Thymus (tissue), 11 donors: ENCODE results near the gene CPLX1. TPM values are rescaled to one million over a fixed set of nuclear protein-coding genes. Genes with fewer than 3 reads are reported as not detected.

Experiments used
- DNase-seq, 9 donors: peaks; one replicate each; pipeline ENCODE4 v3.0.0-alpha.2; 2013; ENCODE audit warnings: low spot score in 9 of 9, low read depth in 6 of 9, missing footprints in 1 of 9
- H3K27ac ChIP-seq, 2 donors: one replicate each; pipeline ENCODE4 v1.5.1; 2013; ENCODE audit warnings: control low read depth in 1 of 2, low read depth in 1 of 2, low read length in 1 of 2, mild to moderate bottlenecking in 1 of 2, moderate library complexity in 1 of 2
- H3K27me3 ChIP-seq, 2 donors: one replicate each; pipeline ENCODE4 v1.5.1; 2013; ENCODE audit warnings: low read length in 1 of 2; ENCODE audit not compliant: control insufficient read depth in 2 of 2, insufficient read depth in 1 of 2
- H3K36me3 ChIP-seq, 2 donors: one replicate each; pipeline ENCODE4 v1.5.1; 2013; ENCODE audit warnings: low read length in 1 of 2, mild to moderate bottlenecking in 1 of 2, moderate library complexity in 1 of 2; ENCODE audit not compliant: control insufficient read depth in 2 of 2, insufficient read depth in 2 of 2
- H3K4me1 ChIP-seq, 2 donors: one replicate each; pipeline ENCODE4 v1.5.1; 2013; ENCODE audit warnings: low read length in 2 of 2; ENCODE audit not compliant: control insufficient read depth in 2 of 2, insufficient read depth in 2 of 2
- H3K4me3 ChIP-seq, 2 donors: one replicate each; pipeline ENCODE4 v1.5.1; 2013; ENCODE audit warnings: low read length in 2 of 2, control low read depth in 1 of 2, mild to moderate bottlenecking in 1 of 2
- H3K9me3 ChIP-seq, 2 donors: one replicate each; pipeline ENCODE4 v1.5.1; 2013; ENCODE audit warnings: low read length in 1 of 2, mild to moderate bottlenecking in 1 of 2; ENCODE audit not compliant: control insufficient read depth in 2 of 2, insufficient read depth in 1 of 2
- whole genome bisulfite sequencing: extraction: QIAGEN DNeasy Blood & Tissue Kit; methylation state at CpG from one replicate; pipeline ENCODE4 v1.1.7; 2013; 5-methylcytosine and 5-hydroxymethylcytosine counted together
- polyA plus RNA-seq: library from polyadenylated mRNA; stranded (reverse); fragments of 200-250 nt; gene quantifications from one replicate; pipeline ENCODE4 v1.2.3, GENCODE V29; 2013
- total RNA-seq: library from RNA; stranded (reverse); fragments of 120-200 nt; gene quantifications from one replicate; pipeline ENCODE4 v1.2.4, GENCODE V29; 2013
- donor health status: healthy.

Gene CPLX1
- total and polyA plus RNA-seq, 2 donors, result 3.5 to 7.9 TPM

DNA sequence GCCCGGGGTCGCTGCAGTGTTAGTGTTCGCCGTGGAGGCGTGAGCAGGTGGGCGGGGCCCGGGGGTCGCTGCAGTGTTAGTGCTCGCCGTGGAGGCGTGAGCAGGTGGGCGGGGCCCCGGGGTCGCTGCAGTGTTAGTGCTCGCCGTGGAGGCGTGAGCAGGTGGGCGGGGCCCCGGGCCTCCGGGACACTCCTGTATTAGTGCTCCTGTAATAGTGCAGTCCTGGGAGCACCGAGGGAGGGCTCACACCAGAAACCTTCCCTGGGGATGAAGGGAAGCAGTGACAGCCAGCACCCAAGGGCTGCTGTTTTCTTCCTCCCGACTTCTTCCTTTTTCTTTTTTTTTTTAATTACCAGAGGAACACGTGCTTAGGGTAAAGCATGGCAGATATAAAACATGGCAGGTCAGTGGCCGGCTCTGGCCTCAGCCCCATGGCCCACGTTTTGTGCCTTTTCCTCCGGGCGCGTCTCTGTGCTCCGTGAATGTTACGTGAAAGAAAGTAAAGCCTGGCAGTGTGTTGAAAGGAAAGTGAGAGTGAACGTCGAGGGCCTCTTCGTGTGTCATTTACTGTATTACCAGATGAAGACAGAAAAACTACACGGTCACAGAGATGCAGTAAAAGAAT is 78.3 kb downstream of the CPLX1 start:
- DNase-seq, result no peak
- WGBS, result 99% methylated on average over 22 of the region's 34 CpGs
- Histone ChIP-seq H3K27ac (no peak overlapping the region), H3K27me3 (no peaks in the 10 kb centered on the region), H3K9me3 (no peaks in the 10 kb centered on the region), H3K4me1 (no peaks in the 10 kb centered on the region), H3K36me3 (peaks cover 47 to 51% of the 10 kb centered on the region in 2 donors), H3K4me3 (no peak overlapping the region)

DNA sequence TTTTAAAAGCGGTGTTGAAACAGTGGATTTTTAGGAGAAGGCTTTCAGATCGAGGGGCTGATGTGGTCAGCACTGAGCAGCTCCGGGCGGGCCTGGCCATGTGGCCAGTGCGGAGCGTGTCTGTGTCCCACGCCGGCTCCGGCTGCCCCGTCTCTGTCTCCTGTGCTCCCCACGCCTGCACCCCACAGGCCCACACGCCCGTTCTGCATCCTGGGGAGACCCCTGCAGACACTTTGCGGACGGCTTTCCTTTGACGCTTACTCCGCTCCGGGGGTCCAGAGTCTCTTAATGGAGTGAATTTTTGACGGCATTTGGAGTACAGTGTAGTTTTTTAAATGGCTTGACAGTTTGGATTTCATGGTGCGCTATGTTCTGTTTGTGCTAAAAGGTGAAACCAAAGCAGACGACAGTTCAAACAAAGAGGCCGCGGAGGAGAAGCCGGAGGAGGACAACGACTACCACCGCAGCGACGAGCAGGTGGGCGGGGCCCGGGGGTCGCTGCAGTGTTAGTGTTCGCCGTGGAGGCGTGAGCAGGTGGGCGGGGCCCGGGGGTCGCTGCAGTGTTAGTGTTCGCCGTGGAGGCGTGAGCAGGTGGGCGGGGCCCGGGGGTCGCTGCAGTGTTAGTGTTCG is 81.6 kb downstream of the CPLX1 start:
- DNase-seq, result no peak
- no peaks in the 10 kb centered on the region for H3K4me1 ChIP-seq
- H3K9me3 ChIP-seq, result no peaks in the 10 kb centered on the region
- no peak overlapping the region for H3K27ac ChIP-seq
- 94% methylated on average over 34 of the region's 44 CpGs for WGBS
- H3K4me3 ChIP-seq, result no peak overlapping the region
- H3K27me3 ChIP-seq, result no peaks in the 10 kb centered on the region
- H3K36me3 ChIP-seq, result peaks cover 35 to 52% of the 10 kb centered on the region in 2 donors

DNA sequence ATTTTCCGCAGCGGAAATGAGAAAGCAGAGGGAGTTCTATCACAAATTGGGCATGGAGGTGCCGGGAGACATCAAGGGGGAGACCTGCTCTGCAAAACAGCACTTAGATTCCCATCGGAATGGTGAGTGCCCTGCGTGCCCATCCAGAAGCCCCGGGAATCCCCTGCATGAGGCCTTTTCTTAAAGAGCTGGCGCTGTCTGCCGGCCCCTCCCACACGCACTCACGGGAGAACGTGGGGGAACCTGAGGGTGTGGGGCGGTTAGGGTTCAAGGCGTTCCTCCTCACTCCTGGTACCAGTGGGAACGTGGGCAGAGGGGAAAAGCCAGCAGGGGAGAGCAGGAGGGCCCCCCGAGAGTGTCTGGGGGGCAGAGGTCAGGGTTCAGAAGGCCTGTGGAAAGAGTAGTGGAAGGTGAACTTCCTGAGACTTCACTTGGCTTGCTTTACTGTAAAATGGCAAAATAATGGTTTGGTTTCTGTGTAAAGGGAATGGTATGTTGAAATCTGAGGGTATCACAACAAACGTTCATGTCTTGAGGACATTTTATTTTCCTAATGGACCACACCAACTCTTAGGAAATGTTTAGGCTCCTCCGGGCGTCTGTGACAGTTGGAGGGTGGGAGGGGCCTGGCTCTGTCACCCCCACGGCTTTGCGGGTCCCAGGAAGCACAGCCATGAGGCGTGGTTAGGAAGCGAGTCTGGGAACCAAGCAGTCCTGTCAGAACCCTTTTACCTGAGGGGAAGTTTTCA is 82.3 kb downstream of the CPLX1 start:
- DNase-seq, result no peak
- peaks cover 38 to 56% of the 10 kb centered on the region in 2 donors for H3K36me3 ChIP-seq

DNA sequence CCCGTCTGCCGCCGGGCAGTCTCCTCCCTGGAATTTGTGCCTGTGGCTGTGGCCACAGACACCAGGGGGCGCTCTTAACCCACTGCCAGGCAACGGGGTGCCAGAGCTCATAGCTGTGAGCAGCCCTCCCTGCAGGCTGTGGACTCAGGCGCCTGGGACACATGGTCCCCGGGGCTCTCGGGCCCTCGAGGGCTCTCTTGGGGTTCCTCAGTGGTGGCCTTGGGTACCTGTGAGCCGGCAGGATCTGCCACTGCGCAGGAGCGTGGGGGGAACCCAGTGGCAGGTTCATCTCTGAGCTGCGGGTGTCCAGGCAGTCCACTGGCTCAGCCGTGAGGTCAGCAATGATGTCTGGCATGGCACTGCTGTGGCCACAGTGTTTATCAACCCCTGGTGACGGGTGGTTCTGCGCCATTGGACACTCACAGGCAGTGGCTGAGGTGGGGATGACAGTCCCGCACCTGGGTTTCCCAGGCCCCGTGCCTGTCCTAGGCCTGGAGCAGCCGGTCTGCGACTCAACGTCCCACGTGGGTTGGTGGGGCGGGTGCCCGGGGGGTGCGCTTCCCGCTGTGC is 83.1 kb downstream of the CPLX1 start:
- Histone ChIP-seq H3K4me1 (peaks cover 0 to 3% of the 10 kb centered on the region in 2 donors), H3K27me3 (no peaks in the 10 kb centered on the region), H3K4me3 (no peak overlapping the region), H3K9me3 (no peaks in the 10 kb centered on the region), H3K27ac (no peak overlapping the region), H3K36me3 (peaks cover 36 to 50% of the 10 kb centered on the region in 2 donors)
- DNase-seq, result peak; percentile 23 to 76 (median 44)
- WGBS, result 84% methylated on average over 26 of the region's 26 CpGs

More for the DNA sequence above, 82.3 kb downstream of the CPLX1 start:
- H3K4me3 ChIP-seq, result no peak overlapping the region
- 93% methylated on average over 22 of the region's 22 CpGs for WGBS
- H3K9me3 ChIP-seq, result no peaks in the 10 kb centered on the region
- H3K27ac ChIP-seq, result no peak overlapping the region
- peaks cover 0 to 2% of the 10 kb centered on the region in 2 donors for H3K4me1 ChIP-seq
- H3K27me3 ChIP-seq, result no peaks in the 10 kb centered on the region

DNA sequence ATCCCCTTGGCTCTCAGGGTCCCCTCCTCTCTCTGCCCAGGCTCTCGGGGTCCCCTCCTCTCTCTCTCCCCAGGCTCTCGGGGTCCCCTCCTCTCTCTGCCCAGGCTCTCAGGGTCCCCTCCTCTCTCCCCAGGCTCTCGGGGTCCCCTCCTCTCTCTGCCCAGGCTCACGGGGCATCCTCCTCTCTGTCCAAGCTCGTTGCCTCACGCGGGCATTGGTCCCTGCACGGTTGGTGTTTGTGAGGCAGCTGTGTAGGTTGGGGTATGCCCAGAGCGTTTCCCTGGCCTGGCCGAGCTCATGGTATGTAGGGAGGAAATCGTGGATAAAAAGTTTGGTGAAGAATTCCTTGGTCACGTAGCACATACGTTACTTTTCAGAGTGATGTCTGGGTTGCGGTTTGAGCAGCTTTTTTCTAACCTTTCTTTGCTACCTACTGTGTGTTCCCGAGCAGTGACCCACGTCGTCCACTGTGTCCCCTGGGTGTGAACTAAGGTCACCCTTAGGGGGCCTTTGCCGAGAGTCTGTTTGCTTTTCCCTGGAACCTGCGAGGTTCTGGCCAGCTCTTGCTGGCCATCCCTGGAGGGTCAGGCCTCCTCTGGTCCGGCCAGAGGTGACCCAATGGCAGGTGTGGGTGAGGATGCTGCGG is 83.7 kb downstream of the CPLX1 start:
- DNase-seq, result no peak
- H3K4me1 ChIP-seq, result peaks cover 0 to 3% of the 10 kb centered on the region in 2 donors
- no peaks in the 10 kb centered on the region for H3K27me3 ChIP-seq
- H3K9me3 ChIP-seq, result no peaks in the 10 kb centered on the region
- peaks cover 39 to 52% of the 10 kb centered on the region in 2 donors for H3K36me3 ChIP-seq
- H3K27ac ChIP-seq, result no peak overlapping the region
- WGBS, result 93% methylated on average over 21 of the region's 21 CpGs
- no peak overlapping the region for H3K4me3 ChIP-seq

DNA sequence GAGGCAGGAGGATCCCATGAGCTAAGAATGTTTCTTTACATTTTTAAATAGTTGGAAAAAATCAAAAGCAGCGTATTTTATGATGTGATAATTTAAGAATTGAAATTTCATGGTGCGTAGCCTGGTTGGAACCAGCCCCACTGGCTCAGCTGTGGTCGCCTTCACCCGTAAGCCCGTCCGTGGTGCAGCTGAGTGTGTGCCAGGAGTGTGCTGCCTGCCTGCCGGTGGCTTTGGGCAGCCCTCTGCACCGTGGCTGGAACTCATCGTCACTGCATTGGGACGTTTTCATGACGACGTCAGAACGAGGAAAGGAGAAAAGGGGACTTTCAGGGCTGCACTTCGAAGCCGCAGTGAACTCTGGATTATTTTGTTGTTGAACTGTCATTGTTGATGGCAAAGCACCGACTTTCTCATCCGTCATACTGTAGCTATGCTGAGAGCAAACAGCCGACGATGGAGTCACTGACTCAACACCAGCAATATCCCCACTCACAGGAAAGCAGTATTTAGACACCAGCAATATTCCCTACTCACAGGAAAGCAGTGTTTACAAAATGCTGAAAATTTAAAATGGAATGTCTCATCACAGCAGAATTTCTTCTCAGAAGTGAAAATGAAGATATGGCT is 85.2 kb downstream of the CPLX1 start:
- Histone ChIP-seq H3K36me3 (peaks cover 48 to 63% of the 10 kb centered on the region in 2 donors), H3K4me1 (peaks cover 0 to 3% of the 10 kb centered on the region in 2 donors), H3K4me3 (no peak overlapping the region), H3K27me3 (no peaks in the 10 kb centered on the region), H3K9me3 (no peaks in the 10 kb centered on the region), H3K27ac (no peak overlapping the region)
- DNase-seq, result no peak
- 96% methylated on average over 19 of the region's 19 CpGs for WGBS

DNA sequence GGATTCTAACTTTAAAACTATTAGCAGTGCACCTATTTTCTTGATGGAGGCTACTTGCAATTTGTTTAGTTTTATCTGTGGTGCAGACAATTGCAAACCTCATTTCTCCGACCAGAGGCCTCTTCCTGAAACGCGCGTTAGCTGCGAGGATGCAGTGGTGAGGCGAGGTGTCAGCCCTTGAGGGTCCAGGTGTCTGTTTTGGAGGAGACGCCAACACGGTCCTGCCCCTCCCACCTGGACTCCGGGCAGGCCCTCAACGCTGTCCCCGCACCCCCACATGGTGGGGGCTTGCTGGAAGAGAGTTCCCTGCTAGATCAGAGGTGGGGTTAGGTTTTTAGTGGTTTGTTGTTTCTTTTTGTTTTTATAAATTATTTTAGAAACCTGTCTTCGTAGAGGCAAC is 85.9 kb downstream of the CPLX1 start:
- no peak overlapping the region for H3K27ac ChIP-seq
- WGBS, result 95% methylated on average over 12 of the region's 12 CpGs
- peaks cover 0 to 3% of the 10 kb centered on the region in 2 donors for H3K4me1 ChIP-seq
- DNase-seq, result no peak
- H3K36me3 ChIP-seq, result peaks cover 53 to 71% of the 10 kb centered on the region in 2 donors
- no peaks in the 10 kb centered on the region for H3K9me3 ChIP-seq
- no peaks in the 10 kb centered on the region for H3K27me3 ChIP-seq
- no peak overlapping the region for H3K4me3 ChIP-seq

DNA sequence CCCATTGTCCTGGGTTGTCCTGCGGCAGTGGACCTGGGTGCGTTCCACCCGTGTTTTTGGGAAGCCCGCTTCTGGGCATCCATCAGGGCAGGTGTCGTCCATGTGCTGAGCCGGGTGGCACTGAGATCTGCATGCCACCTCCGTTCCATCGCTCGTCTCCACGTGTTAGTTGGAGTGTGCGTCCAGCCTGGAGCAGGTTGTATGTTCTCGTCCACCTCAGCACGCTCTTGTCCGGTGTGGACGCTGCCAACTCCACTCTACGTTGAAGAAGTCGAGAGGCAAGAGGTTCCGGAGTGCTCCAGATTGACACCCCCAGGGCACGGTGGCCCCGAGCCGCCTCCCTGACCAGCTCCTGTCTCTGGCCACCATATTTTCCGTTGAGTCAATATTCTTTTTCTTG is 86.4 kb downstream of the CPLX1 start:
- peaks cover 57 to 75% of the 10 kb centered on the region in 2 donors for H3K36me3 ChIP-seq
- H3K27me3 ChIP-seq, result no peaks in the 10 kb centered on the region
- H3K9me3 ChIP-seq, result no peaks in the 10 kb centered on the region
- no peak overlapping the region for H3K27ac ChIP-seq
- H3K4me3 ChIP-seq, result no peak overlapping the region
- WGBS, result 98% methylated on average over 22 of the region's 22 CpGs
- peaks cover 0 to 3% of the 10 kb centered on the region in 2 donors for H3K4me1 ChIP-seq
- DNase-seq, result no peak
